ENCODE measurements around the gene S1PR2. TPM values are rescaled to one million over a fixed set of nuclear protein-coding genes. Genes with fewer than 3 reads are reported as not detected.

Gene S1PR2
- total and polyA plus RNA-seq, 2 donors (not counting 3 experiments of a cell fraction or from before 2014, with no cell fraction given) = 0.70 to 1.0 TPM

DNA sequence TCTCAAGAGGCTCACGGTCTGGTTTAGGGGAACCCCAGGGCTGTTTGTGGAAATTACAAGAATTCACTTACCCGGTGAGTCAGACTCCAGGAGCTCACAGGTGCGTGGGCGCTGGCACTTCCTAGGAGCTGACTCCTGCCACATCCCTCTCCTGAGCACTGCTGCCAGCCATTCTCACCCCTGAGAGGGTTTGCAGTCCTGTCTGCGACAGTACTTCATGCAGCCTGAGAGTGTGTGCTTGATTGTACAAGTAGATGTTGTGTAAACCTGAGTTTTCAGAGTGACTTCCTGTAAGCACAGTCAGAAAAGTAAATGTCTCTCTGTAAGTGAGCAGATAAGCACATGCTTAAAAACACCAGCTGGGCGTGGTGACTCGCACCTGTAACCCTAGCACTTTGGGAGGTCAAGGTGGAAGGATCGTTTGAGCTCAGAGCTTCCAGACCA lies 29.0 kb upstream of the S1PR2 start:
- H3K4me3 ChIP-seq (replicated peaks in 1 of 3; ENCODE audit: insufficient read depth in 1 of 3, low read depth in 1 of 3, low read length in 3 of 3) = no peak overlapping the region
- H4K20me1 ChIP-seq (replicated peaks; ENCODE audit: control insufficient read depth, extremely low read depth, insufficient read depth, low read length) = no peaks in the 10 kb centered on the region
- no peak overlapping the region for H3K27ac ChIP-seq (ENCODE audit: insufficient read depth, low read depth, low read length)
- intact Hi-C loops (cut with micrococcal nuclease) (no loop called here), dilution Hi-C loops (cut with MboI; ENCODE audit: extremely low pct_ligation_motif_present, low sequenced_read_pairs) (no loop called here)
- peaks cover 3 to 15% of the 10 kb centered on the region in 2 experiments for H3K36me3 ChIP-seq (ENCODE audit: control insufficient read depth in 2 of 2, extremely low read depth in 1 of 2, insufficient read depth in 2 of 2, low read length in 2 of 2)
- H3K4me2 ChIP-seq (ENCODE audit: insufficient read depth, low read length) = no peak overlapping the region
- H3K27me3 ChIP-seq (ENCODE audit: control insufficient read depth in 2 of 2, insufficient read depth in 2 of 2, low read length in 2 of 2) = no peaks in the 10 kb centered on the region
- CTCF ChIA-PET = interaction anchor here (0.7 to 10.0 kb wide), 12 partner anchors 9 to 329 kb away, joined by 3 to 606 read pairs (median 12); partner anchors contain the start of genes CDC37, ICAM1, RAVER1 and TYK2
- TF ChIP-seq, protein P1, sequence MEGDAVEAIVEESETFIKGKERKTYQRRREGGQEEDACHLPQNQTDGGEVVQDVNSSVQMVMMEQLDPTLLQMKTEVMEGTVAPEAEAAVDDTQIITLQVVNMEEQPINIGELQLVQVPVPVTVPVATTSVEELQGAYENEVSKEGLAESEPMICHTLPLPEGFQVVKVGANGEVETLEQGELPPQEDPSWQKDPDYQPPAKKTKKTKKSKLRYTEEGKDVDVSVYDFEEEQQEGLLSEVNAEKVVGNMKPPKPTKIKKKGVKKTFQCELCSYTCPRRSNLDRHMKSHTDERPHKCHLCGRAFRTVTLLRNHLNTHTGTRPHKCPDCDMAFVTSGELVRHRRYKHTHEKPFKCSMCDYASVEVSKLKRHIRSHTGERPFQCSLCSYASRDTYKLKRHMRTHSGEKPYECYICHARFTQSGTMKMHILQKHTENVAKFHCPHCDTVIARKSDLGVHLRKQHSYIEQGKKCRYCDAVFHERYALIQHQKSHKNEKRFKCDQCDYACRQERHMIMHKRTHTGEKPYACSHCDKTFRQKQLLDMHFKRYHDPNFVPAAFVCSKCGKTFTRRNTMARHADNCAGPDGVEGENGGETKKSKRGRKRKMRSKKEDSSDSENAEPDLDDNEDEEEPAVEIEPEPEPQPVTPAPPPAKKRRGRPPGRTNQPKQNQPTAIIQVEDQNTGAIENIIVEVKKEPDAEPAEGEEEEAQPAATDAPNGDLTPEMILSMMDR (IDR thresholded peaks at IDR 0.05; ENCODE audit: extremely low read depth in 1 of 2, insufficient read depth in 1 of 2, low read depth in 1 of 2, low read length in 2 of 2) = no peak
- TF ChIP-seq POLR2A (IDR thresholded peaks at IDR 0.05; ENCODE audit: low read depth, low read length) (no peak), POLR2AphosphoS5 (IDR thresholded peaks at IDR 0.05; ENCODE audit: insufficient read depth, low read depth, low read length) (no peak), GATA2 (IDR thresholded peaks at IDR 0.05; ENCODE audit: insufficient read depth, insufficient read length, low read depth, low read length) (no peak), JUN (IDR thresholded peaks at IDR 0.05; ENCODE audit: borderline replicate concordance, insufficient read depth, insufficient read length, low read depth) (no peak), MYC (IDR thresholded peaks at IDR 0.05; ENCODE audit: low read depth, low read length) (no peak), FOS (IDR thresholded peaks at IDR 0.05; ENCODE audit: borderline replicate concordance, insufficient read depth, low read length) (no peak), EZH2 (IDR thresholded peaks at IDR 0.05; ENCODE audit: borderline replicate concordance, low read depth, low read length, severe bottlenecking) (no peak)
- TF ChIP-seq, protein P2, sequence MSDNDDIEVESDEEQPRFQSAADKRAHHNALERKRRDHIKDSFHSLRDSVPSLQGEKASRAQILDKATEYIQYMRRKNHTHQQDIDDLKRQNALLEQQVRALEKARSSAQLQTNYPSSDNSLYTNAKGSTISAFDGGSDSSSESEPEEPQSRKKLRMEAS (IDR thresholded peaks at IDR 0.05; ENCODE audit: insufficient read depth, insufficient read length) = no peak
- no peaks in the 10 kb centered on the region for H3K9me3 ChIP-seq (replicated peaks; ENCODE audit: control insufficient read depth, insufficient read depth, low read length)
- H3K9ac ChIP-seq (replicated peaks; ENCODE audit: extremely low read depth, insufficient read depth, low read length) = no peak overlapping the region
- DNase-seq (ENCODE audit: low read depth, low spot score) (no peak), FAIRE-seq (no peak)
- H3K9me1 ChIP-seq (replicated peaks; ENCODE audit: control insufficient read depth, extremely low read depth, insufficient read depth, low read length) = no peaks in the 10 kb centered on the region
- H2AFZ ChIP-seq (ENCODE audit: low read depth, low read length) = no peak overlapping the region
- H3K79me2 ChIP-seq (ENCODE audit: control insufficient read depth, insufficient read depth, low read length) = no peaks in the 10 kb centered on the region
- POLR2A ChIA-PET = interaction anchor here (2.0 kb wide), 1 partner anchor 129 kb away, joined by 13 read pairs; no protein-coding TSS in a partner anchor
- BruUV-seq (replicated peaks) = no TSS peak
- no peaks in the 10 kb centered on the region for H3K4me1 ChIP-seq (ENCODE audit: control insufficient read depth, extremely low read depth, insufficient read depth, low read length)
